Endothelial cell (in vitro differentiated cells): ENCODE data around the gene MSMO1. TPM values are rescaled to one million over a fixed set of nuclear protein-coding genes. Genes with fewer than 3 reads are reported as not detected.

Experiments
- DNase-seq: peaks from one replicate; pipeline ENCODE4 v3.0.0; 2021; ENCODE audit warnings: low spot score
- H3K27ac Mint-ChIP-seq: one replicate; pipeline ENCODE4 v1.8.0; 2021; ENCODE audit warnings: mixed read lengths, inconsistent platforms; ENCODE audit not compliant: unreplicated experiment
- H3K27me3 Mint-ChIP-seq: one replicate; pipeline ENCODE4 v1.8.0; 2021; ENCODE audit warnings: mild to moderate bottlenecking, moderate library complexity, mixed read lengths, inconsistent platforms; ENCODE audit not compliant: unreplicated experiment
- H3K36me3 Mint-ChIP-seq: one replicate; pipeline ENCODE4 v1.8.0; 2021; ENCODE audit warnings: mild to moderate bottlenecking, low read depth, mixed read lengths, inconsistent platforms; ENCODE audit not compliant: unreplicated experiment
- H3K4me1 Mint-ChIP-seq: one replicate; pipeline ENCODE4 v1.8.0; 2021; ENCODE audit warnings: mild to moderate bottlenecking, mixed read lengths, inconsistent platforms; ENCODE audit not compliant: unreplicated experiment
- H3K4me3 Mint-ChIP-seq: one replicate; pipeline ENCODE4 v1.8.0; 2021; ENCODE audit warnings: mild to moderate bottlenecking, mixed read lengths, inconsistent platforms; ENCODE audit not compliant: unreplicated experiment
- H3K9me3 Mint-ChIP-seq: one replicate; pipeline ENCODE4 v1.8.0; 2021; ENCODE audit warnings: mixed read lengths, inconsistent platforms; ENCODE audit not compliant: unreplicated experiment
- CTCF ChIP-seq: fragments of 200-600 bp; sonication (generic); IDR thresholded peaks from one replicate; pipeline ENCODE4 v1.5.0; 2021; ENCODE audit warnings: antibody characterized with exemption; ENCODE audit not compliant: unreplicated experiment
- total RNA-seq: library from RNA; stranded (reverse); fragmentation: NEBNext Ultra II Directional; extraction: Animal tissue kit (Norgen Biotek cat#: 25700); gene quantifications from one replicate; pipeline ENCODE4 v1.2.1, GENCODE V29; 2021; ENCODE audit not compliant: unreplicated experiment

The MSMO1 gene
- total RNA-seq, 1 donor from 2014 or later: 118 TPM

- no peak overlapping the region for H3K4me3 Mint-ChIP-seq
- no peaks in the 10 kb centered on the region for H3K36me3 Mint-ChIP-seq
- DNase-seq: no peak
Measured at GRCh38 chr4:165299399-165300060, 27.9 kb upstream of the MSMO1 start.

GRCh38 chr4:165301833-165302232, 25.6 kb upstream of the MSMO1 start:
- Mint-ChIP-seq H3K27me3 (no peaks in the 10 kb centered on the region), H3K4me3 (no peak overlapping the region), H3K27ac (no peak overlapping the region), H3K36me3 (no peaks in the 10 kb centered on the region), H3K4me1 (no peaks in the 10 kb centered on the region), H3K9me3 (no peaks in the 10 kb centered on the region)
- TF ChIP-seq CTCF: no peak
- DNase-seq: no peak

More at GRCh38 chr4:165299399-165300060, 27.9 kb upstream of the MSMO1 start:
- no peaks in the 10 kb centered on the region for H3K9me3 Mint-ChIP-seq
- no peak for TF ChIP-seq CTCF
- H3K27ac Mint-ChIP-seq: no peak overlapping the region
- H3K27me3 Mint-ChIP-seq: no peaks in the 10 kb centered on the region
- peaks cover 5% of the 10 kb centered on the region for H3K4me1 Mint-ChIP-seq

GRCh38 chr4:165302658-165303057, 24.8 kb upstream of the MSMO1 start:
- no peaks in the 10 kb centered on the region for H3K4me1 Mint-ChIP-seq
- no peak overlapping the region for H3K27ac Mint-ChIP-seq
- no peaks in the 10 kb centered on the region for H3K27me3 Mint-ChIP-seq
- no peaks in the 10 kb centered on the region for H3K36me3 Mint-ChIP-seq
- H3K4me3 Mint-ChIP-seq: no peak overlapping the region
- DNase-seq: no peak
- TF ChIP-seq CTCF: no peak
- no peaks in the 10 kb centered on the region for H3K9me3 Mint-ChIP-seq

- no peaks in the 10 kb centered on the region for H3K4me1 Mint-ChIP-seq
- H3K27me3 Mint-ChIP-seq: no peaks in the 10 kb centered on the region
- no peaks in the 10 kb centered on the region for H3K9me3 Mint-ChIP-seq
- H3K27ac Mint-ChIP-seq: no peak overlapping the region
- TF ChIP-seq CTCF: no peak
- no peak overlapping the region for H3K4me3 Mint-ChIP-seq
- no peaks in the 10 kb centered on the region for H3K36me3 Mint-ChIP-seq
- DNase-seq: no peak
Measured at GRCh38 chr4:165308166-165308565, 19.3 kb upstream of the MSMO1 start.

- DNase-seq: no peak
- Mint-ChIP-seq H3K27me3 (no peaks in the 10 kb centered on the region), H3K9me3 (no peaks in the 10 kb centered on the region), H3K4me1 (no peaks in the 10 kb centered on the region), H3K36me3 (no peaks in the 10 kb centered on the region), H3K27ac (no peak overlapping the region), H3K4me3 (no peak overlapping the region)
- TF ChIP-seq CTCF: no peak
Measured at GRCh38 chr4:165308606-165309005, 18.9 kb upstream of the MSMO1 start.
